22Rv1 (cell line): Measurements from ENCODE around the gene ALKBH1.
"Not testable (repeated sequence)": the region's sequence is repeated elsewhere in the genome, so short reads cannot be mapped to it uniquely, and the experiment has no call there.

ENCODE experiments used
- H3K27ac ChIP-seq: fragments of 450-650 bp; 2 replicates; pipeline ENCODE4 v1.5.1; 2017
- ZFX ChIP-seq: fragments of 450-650 bp; IDR thresholded peaks from 2 replicates; pipeline ENCODE4 v1.6.1; 2017; ENCODE audit warnings: antibody characterized with exemption, borderline replicate concordance
- TF ChIP-seq, protein P1 (sequence below): fragments of 450-650 bp; IDR thresholded peaks from 2 replicates; pipeline ENCODE4 v1.5.1; 2017; ENCODE audit warnings: mild to moderate bottlenecking

Gene ALKBH1

DNA sequence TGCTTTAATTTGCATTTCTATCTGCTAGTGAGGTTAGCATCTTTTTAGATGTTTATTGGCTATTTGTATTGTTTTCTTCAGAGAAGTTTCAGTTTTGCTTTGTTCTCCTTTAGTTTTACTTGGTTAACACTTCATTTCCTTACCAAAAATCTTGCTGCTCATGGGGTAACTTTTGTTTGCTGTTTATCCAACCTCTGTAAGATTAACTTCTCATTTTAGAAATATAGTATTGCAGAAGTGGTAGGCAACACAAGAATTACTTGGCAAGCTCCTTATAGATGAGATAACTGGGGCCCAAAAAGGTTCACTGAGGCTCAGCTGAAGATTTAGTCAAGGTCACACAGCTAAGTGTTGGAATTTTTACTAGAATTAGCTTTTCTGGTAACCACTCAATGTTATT, 40.5 kb downstream of the ALKBH1 start:
- no peak for TF ChIP-seq ZFX
- TF ChIP-seq, protein P1, sequence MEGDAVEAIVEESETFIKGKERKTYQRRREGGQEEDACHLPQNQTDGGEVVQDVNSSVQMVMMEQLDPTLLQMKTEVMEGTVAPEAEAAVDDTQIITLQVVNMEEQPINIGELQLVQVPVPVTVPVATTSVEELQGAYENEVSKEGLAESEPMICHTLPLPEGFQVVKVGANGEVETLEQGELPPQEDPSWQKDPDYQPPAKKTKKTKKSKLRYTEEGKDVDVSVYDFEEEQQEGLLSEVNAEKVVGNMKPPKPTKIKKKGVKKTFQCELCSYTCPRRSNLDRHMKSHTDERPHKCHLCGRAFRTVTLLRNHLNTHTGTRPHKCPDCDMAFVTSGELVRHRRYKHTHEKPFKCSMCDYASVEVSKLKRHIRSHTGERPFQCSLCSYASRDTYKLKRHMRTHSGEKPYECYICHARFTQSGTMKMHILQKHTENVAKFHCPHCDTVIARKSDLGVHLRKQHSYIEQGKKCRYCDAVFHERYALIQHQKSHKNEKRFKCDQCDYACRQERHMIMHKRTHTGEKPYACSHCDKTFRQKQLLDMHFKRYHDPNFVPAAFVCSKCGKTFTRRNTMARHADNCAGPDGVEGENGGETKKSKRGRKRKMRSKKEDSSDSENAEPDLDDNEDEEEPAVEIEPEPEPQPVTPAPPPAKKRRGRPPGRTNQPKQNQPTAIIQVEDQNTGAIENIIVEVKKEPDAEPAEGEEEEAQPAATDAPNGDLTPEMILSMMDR: no peak
- no peak overlapping the region for H3K27ac ChIP-seq

DNA sequence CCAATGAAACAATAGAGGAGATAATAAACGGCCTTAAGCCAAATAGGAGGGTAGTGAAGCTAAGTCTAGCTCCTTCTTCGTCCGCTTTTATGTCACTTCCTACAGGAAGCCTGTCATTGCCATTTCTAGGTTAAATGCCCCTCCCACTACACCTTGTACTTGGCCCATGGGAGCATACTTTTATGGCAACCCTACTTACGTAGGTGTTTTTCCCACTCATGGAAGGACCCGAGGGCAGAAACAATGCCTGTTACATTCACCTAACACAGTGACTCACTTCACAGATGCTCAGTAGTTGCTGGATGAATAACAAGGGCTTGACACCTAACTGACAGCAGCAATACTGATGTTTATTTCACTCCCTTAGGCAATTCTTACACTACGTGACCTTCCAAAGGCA, 44.5 kb downstream of the ALKBH1 start:
- TF ChIP-seq ZFX: no peak
- TF ChIP-seq, protein P1: no peak
- H3K27ac ChIP-seq: no peak overlapping the region

DNA sequence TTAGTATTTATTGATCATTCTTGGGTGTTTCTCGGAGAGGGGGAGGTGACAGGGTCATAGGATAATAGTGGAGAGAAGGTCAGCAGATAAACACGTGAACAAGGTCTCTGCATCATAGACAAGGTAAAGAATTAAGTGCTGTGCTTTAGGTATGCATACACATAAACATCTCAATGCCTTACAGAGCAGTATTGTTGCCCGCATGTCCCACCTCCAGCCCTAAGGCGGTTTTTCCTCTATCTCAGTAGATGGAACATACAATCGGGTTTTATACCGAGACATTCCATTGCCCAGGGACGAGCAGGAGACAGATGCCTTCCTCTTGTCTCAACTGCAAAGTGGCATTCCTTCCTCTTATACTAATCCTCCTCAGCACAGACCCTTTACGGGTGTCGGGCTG, 46.3 kb downstream of the ALKBH1 start:
- not testable (repeated sequence) for H3K27ac ChIP-seq

DNA sequence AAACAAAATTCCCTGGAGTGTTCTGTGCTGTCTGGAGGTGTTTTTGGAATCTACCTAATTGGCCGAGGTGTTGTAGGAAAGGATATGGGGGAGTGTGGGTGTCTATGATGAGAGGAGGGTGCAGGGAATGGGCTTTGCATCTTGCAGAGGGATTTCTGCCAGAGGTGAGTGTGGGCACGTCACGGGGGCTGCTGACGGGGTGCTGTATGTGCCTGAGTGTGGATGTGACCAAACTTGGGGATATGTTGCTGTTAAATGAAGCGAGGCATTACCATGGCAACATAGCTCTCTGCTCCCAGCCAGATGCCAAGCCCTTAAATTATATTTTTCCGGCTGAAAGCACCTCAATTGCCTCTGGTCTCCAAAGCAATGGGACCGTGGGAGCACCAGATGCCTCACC, 47.1 kb downstream of the ALKBH1 start:
- TF ChIP-seq, protein P1: no peak
- TF ChIP-seq ZFX: no peak

DNA sequence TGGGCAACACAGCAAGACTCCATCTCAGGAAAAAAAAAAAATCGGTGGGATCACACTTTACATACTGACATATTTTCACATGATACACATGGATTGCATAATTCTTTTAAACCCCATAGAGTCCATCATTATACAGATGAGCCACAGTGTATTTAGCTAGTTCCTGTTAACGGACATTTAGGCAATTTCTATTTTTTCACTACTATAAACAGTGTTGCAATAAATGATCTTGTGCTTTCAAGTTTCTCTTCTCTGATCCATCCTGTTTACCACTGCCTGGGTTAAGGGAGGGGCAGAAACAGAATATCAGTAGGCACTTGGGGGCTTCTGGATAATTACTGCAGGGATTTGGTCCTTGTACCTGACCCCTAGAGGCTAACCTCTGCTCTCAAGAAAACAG, 48.0 kb downstream of the ALKBH1 start:
- TF ChIP-seq, protein P1: no peak
- TF ChIP-seq ZFX: no peak

More for the DNA sequence above, 47.1 kb downstream of the ALKBH1 start:
- no peak overlapping the region for H3K27ac ChIP-seq

DNA sequence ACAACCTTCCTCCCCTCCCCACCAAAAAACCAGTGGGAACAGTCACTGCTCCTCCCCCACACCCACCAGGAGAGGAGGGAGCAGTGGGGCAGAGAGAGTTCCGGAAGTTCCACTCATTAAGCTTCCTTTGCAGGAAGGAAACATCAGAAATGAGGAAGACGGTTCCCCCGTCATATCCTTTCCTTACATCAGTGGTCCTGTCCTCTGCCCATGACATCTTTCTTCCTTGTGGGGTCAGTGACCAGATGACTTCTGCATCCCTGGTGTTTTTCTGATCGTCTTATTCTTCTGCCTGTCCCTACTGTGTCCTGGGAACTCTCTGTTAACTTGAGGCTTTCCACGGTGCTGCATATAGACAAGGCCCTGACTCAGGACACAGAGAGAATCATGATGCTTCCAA, 50.5 kb downstream of the ALKBH1 start:
- no peak overlapping the region for H3K27ac ChIP-seq
- no peak for TF ChIP-seq ZFX
- TF ChIP-seq, protein P1: no peak

More for the DNA sequence above, 48.0 kb downstream of the ALKBH1 start:
- no peak overlapping the region for H3K27ac ChIP-seq

DNA sequence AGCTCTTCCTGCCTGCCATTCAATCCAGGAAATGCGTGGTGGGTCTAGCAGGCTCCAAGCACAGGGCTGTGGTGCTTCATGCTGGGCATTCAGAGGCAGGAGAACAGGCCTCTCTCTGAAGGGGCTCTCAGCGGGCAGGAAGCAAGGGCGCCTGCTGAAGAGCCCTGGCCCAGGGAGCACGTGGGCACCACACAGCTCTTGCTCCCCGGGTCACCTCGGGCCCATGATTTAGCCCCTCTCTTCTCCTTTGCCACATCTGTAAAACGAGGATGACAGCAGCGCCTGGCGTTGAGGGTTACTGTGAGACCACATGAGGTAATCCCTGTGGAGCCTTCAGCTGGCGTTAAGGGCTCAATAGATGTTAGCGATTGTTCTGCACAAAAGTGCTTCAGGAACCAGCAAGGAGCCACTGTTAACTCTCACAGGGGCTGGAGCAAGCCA, 53.8 kb downstream of the ALKBH1 start:
- TF ChIP-seq, protein P1: no peak
- no peak for TF ChIP-seq ZFX
- H3K27ac ChIP-seq: no peak overlapping the region

DNA sequence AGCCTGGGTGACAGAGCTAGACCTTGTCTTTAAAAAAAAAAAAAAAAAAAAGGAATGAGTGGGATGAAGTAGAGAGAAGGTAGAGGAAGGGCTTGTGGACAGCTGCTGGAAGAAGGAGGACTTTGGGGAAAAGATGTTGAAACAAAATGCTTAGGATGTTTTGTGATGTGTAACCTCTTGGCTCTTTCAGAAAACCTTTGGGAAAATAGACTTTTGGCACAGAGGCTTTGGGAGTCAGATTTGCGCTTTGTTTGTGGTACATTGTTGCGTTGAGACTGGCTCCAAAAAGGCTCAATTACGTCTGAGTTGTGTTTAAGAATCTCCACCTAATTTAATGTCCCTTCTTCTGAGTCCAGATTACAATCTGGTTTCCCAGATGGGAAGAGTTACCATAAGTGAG, 58.5 kb downstream of the ALKBH1 start:
- TF ChIP-seq ZFX: no peak
- TF ChIP-seq, protein P1: no peak
- no peak overlapping the region for H3K27ac ChIP-seq
